GM12892 (cell line): ENCODE data around the gene OSTF1.

Experiments
- POLR2A ChIP-seq: IDR thresholded peaks from 2 replicates; pipeline ENCODE4 v1.6.1; 2011; ENCODE audit warnings: low read depth, low read length, control low read depth
- POLR2AphosphoS5 ChIP-seq: IDR thresholded peaks from 2 replicates; pipeline ENCODE4 v1.6.1; 2011; ENCODE audit warnings: low read depth, low read length, control low read depth
- TAF1 ChIP-seq: IDR thresholded peaks from 2 replicates; pipeline ENCODE4 v1.6.1; 2011; ENCODE audit warnings: low read depth, mild to moderate bottlenecking, control low read depth, low read length, borderline replicate concordance

DNA sequence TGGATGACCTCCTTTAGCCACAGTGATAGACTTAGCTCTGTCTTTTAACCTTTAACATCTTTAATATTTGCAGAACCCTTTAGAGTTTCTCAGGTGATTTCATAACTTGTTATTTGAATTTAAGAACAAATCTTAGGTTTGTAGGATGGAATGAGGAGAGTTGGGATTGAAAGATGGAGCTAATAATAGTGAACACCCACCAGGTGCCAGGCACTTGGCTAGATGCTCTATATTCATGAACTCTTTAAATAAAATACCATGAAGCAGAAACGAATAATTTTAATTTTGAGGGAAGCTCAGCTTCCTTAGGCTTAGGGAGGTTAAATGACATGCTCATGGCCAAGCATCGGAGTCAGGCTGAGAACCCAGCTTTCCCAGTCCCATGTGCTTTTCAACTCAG, 40.8 kb upstream of the OSTF1 start:
- no peak for TF ChIP-seq POLR2A
- no peak for TF ChIP-seq POLR2AphosphoS5
- TF ChIP-seq TAF1, result no peak
